HepG2 (cell line): Measurements from ENCODE around the gene ATP11C. TPM values are rescaled to one million over a fixed set of nuclear protein-coding genes. Genes with fewer than 3 reads are reported as not detected.

Experiments
- ARNT ChIP-seq: fragments of 450-650 bp; IDR thresholded peaks from 2 replicates; pipeline ENCODE4 v1.6.1; 2017
- DMAP1 ChIP-seq: IDR thresholded peaks from 2 replicates; pipeline ENCODE4 v1.6.1; 2016
- ELF1 ChIP-seq: sonication (generic); formaldehyde crosslinking; IDR thresholded peaks from 2 replicates; pipeline ENCODE4 v1.4.0; 2020; ENCODE audit warnings: missing genetic modification reagents
- GABPA ChIP-seq, 2 experiments: IDR thresholded peaks; 2 replicates each; pipeline ENCODE4 v1.6.1; 2011 to 2016; ENCODE audit warnings: low read depth in 2 of 2, low read length in 1 of 2, missing biosample characterization in 1 of 2, missing genetic modification characterization in 1 of 2
- HCFC1 ChIP-seq: fragments of 150-350 bp; IDR thresholded peaks from 2 replicates; pipeline ENCODE4 v1.6.1; 2014; ENCODE audit warnings: low read depth, low read length
- KMT2B ChIP-seq: IDR thresholded peaks from 2 replicates; pipeline ENCODE4 v1.6.1; 2016; ENCODE audit warnings: missing genetic modification reagents, missing compliant biosample characterization
- TAF1 ChIP-seq: sonication (generic); formaldehyde crosslinking; IDR thresholded peaks from 2 replicates; pipeline ENCODE4 v1.4.0; 2020; ENCODE audit warnings: missing genetic modification reagents
- ZNF569 ChIP-seq: sonication (generic); formaldehyde crosslinking; IDR thresholded peaks from 2 replicates; pipeline ENCODE4 v1.5.0; 2020; ENCODE audit warnings: mild to moderate bottlenecking, missing genetic modification reagents, moderate library complexity, borderline replicate concordance
- ZNF746 ChIP-seq: sonication (generic); formaldehyde crosslinking; IDR thresholded peaks from 2 replicates; pipeline ENCODE4 v1.8.0; 2022; ENCODE audit warnings: mild to moderate bottlenecking, missing genetic modification reagents
- ZNF768 ChIP-seq: sonication (generic); formaldehyde crosslinking; IDR thresholded peaks from 2 replicates; pipeline ENCODE4 v1.4.0; 2020; ENCODE audit warnings: missing genetic modification reagents
- polyA plus RNA-seq, 8 experiments: library from polyadenylated mRNA; depleted of rRNA in 3 of 8; stranded (reverse) in 7 of 8; unstranded in 1 of 8; fragments of >200 nt; fragmentation: Illumina TruSeq in 4 of 8; extraction: Trizol in 4 of 8; gene quantifications; 2 replicates each; pipeline versions ENCODE4 v1.2.1 to v1.2.3, GENCODE V29; 2011 to 2016; ENCODE audit warnings: low read depth in 4 of 8, missing spikeins in 1 of 8, mixed read lengths in 1 of 8; ENCODE audit not compliant: insufficient read depth in 1 of 8
- total RNA-seq, 5 experiments: library from RNA; depleted of rRNA; stranded (reverse); fragments of >200 nt; fragmentation: Illumina TruSeq; extraction: Trizol; gene quantifications; 2 replicates each; pipeline ENCODE4 v1.2.3, GENCODE V29; 2016; ENCODE audit warnings: low read depth in 1 of 5
- TF ChIP-seq, protein P1 (sequence below): sonication (generic); formaldehyde crosslinking; IDR thresholded peaks from 2 replicates; pipeline ENCODE4 v1.5.1; 2020; ENCODE audit warnings: mild to moderate bottlenecking, missing genetic modification reagents, moderate library complexity
- TF ChIP-seq, protein P2 (sequence below): sonication (generic); formaldehyde crosslinking; IDR thresholded peaks from 2 replicates; pipeline ENCODE4 v1.9.0; 2022; ENCODE audit warnings: missing genetic modification reagents, mild to moderate bottlenecking, borderline replicate concordance
- TF ChIP-seq, protein P3 (sequence below): sonication (generic); formaldehyde crosslinking; IDR thresholded peaks from 2 replicates; pipeline ENCODE4 v1.4.0; 2020; ENCODE audit warnings: missing genetic modification reagents
- TF ChIP-seq, protein P4 (sequence below): IDR thresholded peaks from 2 replicates; pipeline ENCODE4 v1.6.1; 2016; ENCODE audit warnings: low read depth, borderline replicate concordance
- TF ChIP-seq, protein P5 (sequence below): sonication (generic); formaldehyde crosslinking; conservative IDR thresholded peaks from 2 replicates; pipeline ENCODE4 v1.4.0; 2020; ENCODE audit warnings: missing genetic modification reagents
- TF ChIP-seq, protein P6 (sequence below): fragments of 450-650 bp; IDR thresholded peaks from 2 replicates; pipeline ENCODE4 v1.6.1; 2017

ATP11C gene
- total and polyA plus RNA-seq, 2 of the 13 experiments (the other 11 are each of a cell fraction or from before 2014, with no cell fraction given) = 8.5 to 16.9 TPM

DNA sequence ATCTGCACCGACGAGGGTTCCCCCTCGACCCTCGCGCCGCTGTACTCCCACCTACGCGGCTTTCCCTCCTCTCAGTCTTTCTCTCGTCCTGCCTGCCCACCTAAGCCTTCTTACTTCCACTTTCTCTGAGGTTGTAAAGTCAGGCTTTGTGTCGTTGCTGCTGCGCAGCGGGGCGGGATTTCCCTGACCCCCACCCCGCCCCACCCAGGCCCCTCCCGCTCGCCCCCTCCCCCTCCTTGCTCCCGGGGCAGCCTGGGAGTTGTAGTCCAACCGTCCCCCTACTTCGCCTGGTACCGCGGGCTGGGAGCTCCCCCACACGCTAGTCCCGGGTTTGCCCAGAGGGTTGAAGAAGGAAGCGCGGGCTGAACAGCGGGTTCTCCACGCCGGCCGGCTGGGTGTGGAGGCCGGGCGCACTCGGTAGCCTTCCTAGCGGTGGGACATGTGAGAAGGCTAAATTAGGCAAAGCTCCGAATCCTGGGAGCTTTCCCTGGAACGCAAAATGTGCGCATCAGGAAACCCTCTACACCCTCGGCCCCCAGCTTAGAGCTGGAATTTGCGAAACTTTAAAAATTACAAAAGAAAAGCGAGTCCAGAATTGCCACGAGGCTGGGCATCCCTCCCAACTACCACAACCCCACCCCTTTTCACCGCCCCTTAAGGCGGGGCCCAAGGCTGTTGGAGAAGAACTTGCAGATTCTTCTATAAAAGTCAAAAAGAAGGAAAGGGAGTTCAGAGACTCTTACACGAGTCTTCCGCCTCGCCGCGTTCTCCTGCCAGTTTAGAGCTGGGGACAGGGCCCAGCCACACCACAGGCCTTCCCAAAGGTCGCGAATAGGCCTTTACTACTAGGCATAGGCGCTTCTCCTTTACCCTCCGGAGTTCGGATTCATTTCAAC, at the start of gene ATP11C (continued):
- TF ChIP-seq, protein P1, sequence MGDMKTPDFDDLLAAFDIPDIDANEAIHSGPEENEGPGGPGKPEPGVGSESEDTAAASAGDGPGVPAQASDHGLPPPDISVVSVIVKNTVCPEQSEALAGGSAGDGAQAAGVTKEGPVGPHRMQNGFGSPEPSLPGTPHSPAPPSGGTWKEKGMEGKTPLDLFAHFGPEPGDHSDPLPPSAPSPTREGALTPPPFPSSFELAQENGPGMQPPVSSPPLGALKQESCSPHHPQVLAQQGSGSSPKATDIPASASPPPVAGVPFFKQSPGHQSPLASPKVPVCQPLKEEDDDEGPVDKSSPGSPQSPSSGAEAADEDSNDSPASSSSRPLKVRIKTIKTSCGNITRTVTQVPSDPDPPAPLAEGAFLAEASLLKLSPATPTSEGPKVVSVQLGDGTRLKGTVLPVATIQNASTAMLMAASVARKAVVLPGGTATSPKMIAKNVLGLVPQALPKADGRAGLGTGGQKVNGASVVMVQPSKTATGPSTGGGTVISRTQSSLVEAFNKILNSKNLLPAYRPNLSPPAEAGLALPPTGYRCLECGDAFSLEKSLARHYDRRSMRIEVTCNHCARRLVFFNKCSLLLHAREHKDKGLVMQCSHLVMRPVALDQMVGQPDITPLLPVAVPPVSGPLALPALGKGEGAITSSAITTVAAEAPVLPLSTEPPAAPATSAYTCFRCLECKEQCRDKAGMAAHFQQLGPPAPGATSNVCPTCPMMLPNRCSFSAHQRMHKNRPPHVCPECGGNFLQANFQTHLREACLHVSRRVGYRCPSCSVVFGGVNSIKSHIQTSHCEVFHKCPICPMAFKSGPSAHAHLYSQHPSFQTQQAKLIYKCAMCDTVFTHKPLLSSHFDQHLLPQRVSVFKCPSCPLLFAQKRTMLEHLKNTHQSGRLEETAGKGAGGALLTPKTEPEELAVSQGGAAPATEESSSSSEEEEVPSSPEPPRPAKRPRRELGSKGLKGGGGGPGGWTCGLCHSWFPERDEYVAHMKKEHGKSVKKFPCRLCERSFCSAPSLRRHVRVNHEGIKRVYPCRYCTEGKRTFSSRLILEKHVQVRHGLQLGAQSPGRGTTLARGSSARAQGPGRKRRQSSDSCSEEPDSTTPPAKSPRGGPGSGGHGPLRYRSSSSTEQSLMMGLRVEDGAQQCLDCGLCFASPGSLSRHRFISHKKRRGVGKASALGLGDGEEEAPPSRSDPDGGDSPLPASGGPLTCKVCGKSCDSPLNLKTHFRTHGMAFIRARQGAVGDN (CRISPR knock-in tag) = peak; percentile 45; the same call in 1 of the 2 replicates
- TF ChIP-seq, protein P2, sequence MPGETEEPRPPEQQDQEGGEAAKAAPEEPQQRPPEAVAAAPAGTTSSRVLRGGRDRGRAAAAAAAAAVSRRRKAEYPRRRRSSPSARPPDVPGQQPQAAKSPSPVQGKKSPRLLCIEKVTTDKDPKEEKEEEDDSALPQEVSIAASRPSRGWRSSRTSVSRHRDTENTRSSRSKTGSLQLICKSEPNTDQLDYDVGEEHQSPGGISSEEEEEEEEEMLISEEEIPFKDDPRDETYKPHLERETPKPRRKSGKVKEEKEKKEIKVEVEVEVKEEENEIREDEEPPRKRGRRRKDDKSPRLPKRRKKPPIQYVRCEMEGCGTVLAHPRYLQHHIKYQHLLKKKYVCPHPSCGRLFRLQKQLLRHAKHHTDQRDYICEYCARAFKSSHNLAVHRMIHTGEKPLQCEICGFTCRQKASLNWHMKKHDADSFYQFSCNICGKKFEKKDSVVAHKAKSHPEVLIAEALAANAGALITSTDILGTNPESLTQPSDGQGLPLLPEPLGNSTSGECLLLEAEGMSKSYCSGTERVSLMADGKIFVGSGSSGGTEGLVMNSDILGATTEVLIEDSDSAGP (CRISPR knock-in tag) = 0 out of 2 replicates have a peak, but pooled peaks have one; percentile 4
- TF ChIP-seq, protein P3, sequence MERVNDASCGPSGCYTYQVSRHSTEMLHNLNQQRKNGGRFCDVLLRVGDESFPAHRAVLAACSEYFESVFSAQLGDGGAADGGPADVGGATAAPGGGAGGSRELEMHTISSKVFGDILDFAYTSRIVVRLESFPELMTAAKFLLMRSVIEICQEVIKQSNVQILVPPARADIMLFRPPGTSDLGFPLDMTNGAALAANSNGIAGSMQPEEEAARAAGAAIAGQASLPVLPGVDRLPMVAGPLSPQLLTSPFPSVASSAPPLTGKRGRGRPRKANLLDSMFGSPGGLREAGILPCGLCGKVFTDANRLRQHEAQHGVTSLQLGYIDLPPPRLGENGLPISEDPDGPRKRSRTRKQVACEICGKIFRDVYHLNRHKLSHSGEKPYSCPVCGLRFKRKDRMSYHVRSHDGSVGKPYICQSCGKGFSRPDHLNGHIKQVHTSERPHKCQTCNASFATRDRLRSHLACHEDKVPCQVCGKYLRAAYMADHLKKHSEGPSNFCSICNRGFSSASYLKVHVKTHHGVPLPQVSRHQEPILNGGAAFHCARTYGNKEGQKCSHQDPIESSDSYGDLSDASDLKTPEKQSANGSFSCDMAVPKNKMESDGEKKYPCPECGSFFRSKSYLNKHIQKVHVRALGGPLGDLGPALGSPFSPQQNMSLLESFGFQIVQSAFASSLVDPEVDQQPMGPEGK (CRISPR knock-in tag) = peak; percentile 77
- TF ChIP-seq HCFC1 = peak; percentile 74
- no peak for TF ChIP-seq ARNT
- TF ChIP-seq, protein P4, sequence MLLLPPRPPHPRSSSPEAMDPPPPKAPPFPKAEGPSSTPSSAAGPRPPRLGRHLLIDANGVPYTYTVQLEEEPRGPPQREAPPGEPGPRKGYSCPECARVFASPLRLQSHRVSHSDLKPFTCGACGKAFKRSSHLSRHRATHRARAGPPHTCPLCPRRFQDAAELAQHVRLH = peak; percentile 23; the same call in 1 of the 2 replicates
- peak; percentile 44; the same call in 1 of the 2 replicates for TF ChIP-seq DMAP1 (CRISPR knock-in tag)
- peak; percentile 45; the same call in 1 of the 2 replicates for TF ChIP-seq KMT2B (CRISPR knock-in tag)
- TF ChIP-seq ZNF768 (CRISPR knock-in tag) = peak; percentile 28; the same call in 1 of the 2 replicates
- peak; percentile 42; the same call in 1 of the 2 replicates for TF ChIP-seq ELF1 (CRISPR knock-in tag)
- no peak for TF ChIP-seq GABPA (IDR thresholded peaks at IDR 0.05; ENCODE audit: low read depth, low read length)
- TF ChIP-seq GABPA (CRISPR knock-in tag; IDR thresholded peaks at IDR 0.05; ENCODE audit: low read depth) = peak; percentile 38
- no peak for TF ChIP-seq ZNF569 (CRISPR knock-in tag)
- 0 out of 2 replicates have a peak, but pooled peaks have one; percentile 48 for TF ChIP-seq ZNF746 (CRISPR knock-in tag)
- TF ChIP-seq TAF1 (CRISPR knock-in tag) = peak; percentile 58; the same call in 1 of the 2 replicates
- TF ChIP-seq, protein P5, sequence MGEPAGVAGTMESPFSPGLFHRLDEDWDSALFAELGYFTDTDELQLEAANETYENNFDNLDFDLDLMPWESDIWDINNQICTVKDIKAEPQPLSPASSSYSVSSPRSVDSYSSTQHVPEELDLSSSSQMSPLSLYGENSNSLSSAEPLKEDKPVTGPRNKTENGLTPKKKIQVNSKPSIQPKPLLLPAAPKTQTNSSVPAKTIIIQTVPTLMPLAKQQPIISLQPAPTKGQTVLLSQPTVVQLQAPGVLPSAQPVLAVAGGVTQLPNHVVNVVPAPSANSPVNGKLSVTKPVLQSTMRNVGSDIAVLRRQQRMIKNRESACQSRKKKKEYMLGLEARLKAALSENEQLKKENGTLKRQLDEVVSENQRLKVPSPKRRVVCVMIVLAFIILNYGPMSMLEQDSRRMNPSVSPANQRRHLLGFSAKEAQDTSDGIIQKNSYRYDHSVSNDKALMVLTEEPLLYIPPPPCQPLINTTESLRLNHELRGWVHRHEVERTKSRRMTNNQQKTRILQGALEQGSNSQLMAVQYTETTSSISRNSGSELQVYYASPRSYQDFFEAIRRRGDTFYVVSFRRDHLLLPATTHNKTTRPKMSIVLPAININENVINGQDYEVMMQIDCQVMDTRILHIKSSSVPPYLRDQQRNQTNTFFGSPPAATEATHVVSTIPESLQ (CRISPR knock-in tag) = no peak
- TF ChIP-seq, protein P6, sequence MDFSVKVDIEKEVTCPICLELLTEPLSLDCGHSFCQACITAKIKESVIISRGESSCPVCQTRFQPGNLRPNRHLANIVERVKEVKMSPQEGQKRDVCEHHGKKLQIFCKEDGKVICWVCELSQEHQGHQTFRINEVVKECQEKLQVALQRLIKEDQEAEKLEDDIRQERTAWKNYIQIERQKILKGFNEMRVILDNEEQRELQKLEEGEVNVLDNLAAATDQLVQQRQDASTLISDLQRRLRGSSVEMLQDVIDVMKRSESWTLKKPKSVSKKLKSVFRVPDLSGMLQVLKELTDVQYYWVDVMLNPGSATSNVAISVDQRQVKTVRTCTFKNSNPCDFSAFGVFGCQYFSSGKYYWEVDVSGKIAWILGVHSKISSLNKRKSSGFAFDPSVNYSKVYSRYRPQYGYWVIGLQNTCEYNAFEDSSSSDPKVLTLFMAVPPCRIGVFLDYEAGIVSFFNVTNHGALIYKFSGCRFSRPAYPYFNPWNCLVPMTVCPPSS = no peak
